ENCODE results near the gene CDH23. TPM values are rescaled to one million over a fixed set of nuclear protein-coding genes. Genes with fewer than 3 reads are reported as not detected.

The CDH23 gene
- total RNA-seq, 1 experiment from 2014 or later = not detected

DNA sequence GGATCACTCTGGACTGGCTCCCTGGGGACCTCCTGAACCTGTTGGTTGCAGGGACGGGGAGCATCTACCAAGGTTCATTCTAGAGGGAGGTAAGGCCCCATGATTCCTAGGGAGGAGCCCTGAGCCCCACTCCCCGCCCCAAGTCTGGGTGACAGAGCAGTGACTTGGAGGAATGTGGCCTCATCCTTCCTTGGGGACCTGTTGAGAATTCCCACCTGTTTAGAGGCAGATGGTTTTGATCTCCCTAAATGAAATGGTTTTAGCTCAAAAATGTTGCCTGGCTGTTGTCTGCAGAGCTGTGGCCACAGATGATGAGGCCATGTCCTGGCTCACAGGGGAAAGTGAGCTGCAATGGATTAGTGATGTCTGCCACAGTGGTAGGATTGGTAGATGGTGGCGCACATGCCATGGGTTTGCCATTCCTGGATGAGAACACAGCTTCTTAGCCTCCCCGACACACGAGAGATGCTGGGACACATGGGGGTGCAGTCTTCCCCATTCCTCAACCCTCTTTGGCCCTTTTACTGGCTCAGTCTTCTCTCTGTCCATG, 310.6 kb downstream of the CDH23 start:
- ATAC-seq (no peak), DNase-seq (no peak)
- no peaks in the 10 kb centered on the region for H4K20me1 ChIP-seq (ENCODE audit: low read length)
- H3K9me3 ChIP-seq (ENCODE audit: low read length) = no peaks in the 10 kb centered on the region
- H3K9me2 ChIP-seq (replicated peaks; ENCODE audit: low read length) = no peaks in the 10 kb centered on the region
- no peak overlapping the region for H2AFZ ChIP-seq (ENCODE audit: low read length)
- no peaks in the 10 kb centered on the region; the same call in 1 of the 2 replicates for H3K36me3 ChIP-seq (ENCODE audit: low read depth, low read length)
- H3K4me2 ChIP-seq (ENCODE audit: low read length) = no peak overlapping the region
- H3K27me3 ChIP-seq (ENCODE audit: low read length) = no peaks in the 10 kb centered on the region
- no peak overlapping the region for H3K9ac ChIP-seq (ENCODE audit: low read length)
- no peak overlapping the region for H3K27ac ChIP-seq (ENCODE audit: low read length)
- intact Hi-C loops (cut with micrococcal nuclease) = loop anchor here (5.0 to 10.0 kb wide), 3 partner anchors 105 to 393 kb away; partner anchors contain the start of gene SLC29A3
- H3K4me1 ChIP-seq (ENCODE audit: insufficient read depth, low read length) = no peaks in the 10 kb centered on the region
- no peaks in the 10 kb centered on the region for H3K79me2 ChIP-seq (ENCODE audit: low read length)
- no TSS peak for BruUV-seq (replicated peaks)
- POLR2A ChIA-PET (ENCODE audit: unreplicated experiment) = no interaction called here
- CTCF ChIA-PET = no interaction called here
- H3K4me3 ChIP-seq (ENCODE audit: low read length) = no peak overlapping the region
- H3F3A ChIP-seq (ENCODE audit: low read length, unreplicated experiment) = no peaks in the 10 kb centered on the region
- no peak for TF ChIP-seq CTCF (conservative IDR thresholded peaks at IDR 0.05; ENCODE audit: low read depth, low read length)
- TF ChIP-seq EZH2phosphoT487 (IDR thresholded peaks at IDR 0.05; ENCODE audit: borderline replicate concordance, low read length) = no peak
- no peak for TF ChIP-seq EZH2 (IDR thresholded peaks at IDR 0.05; ENCODE audit: low read length, unreplicated experiment)

DNA sequence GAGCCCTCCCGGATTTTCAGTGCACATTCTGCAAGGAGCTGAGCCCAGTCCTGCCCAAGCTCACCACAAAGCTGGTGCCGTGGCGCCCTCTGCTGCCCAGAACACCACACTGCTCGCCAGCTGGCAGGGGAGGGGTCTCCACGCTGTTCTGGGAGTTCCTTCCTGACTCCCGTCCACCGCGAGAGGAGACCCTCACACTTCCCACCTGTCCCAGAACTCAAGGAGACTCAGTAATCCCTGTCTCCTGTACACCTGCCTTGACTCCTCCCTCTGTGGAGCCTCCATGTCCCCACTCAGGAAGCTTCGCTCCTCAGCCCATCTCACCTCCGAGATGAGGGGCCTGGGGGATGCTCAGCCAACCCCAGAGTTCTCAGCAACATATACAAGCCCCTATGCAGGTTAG, 311.6 kb downstream of the CDH23 start:
- Histone ChIP-seq H4K20me1 (ENCODE audit: low read length) (no peaks in the 10 kb centered on the region), H3K27me3 (ENCODE audit: low read length) (no peaks in the 10 kb centered on the region), H3K9me3 (ENCODE audit: low read length) (no peaks in the 10 kb centered on the region), H3K36me3 (ENCODE audit: low read depth, low read length) (no peaks in the 10 kb centered on the region; the same call in 1 of the 2 replicates), H3K79me2 (ENCODE audit: low read length) (no peaks in the 10 kb centered on the region), H2AFZ (ENCODE audit: low read length) (no peak overlapping the region), H3K4me1 (ENCODE audit: insufficient read depth, low read length) (no peaks in the 10 kb centered on the region), H3K27ac (ENCODE audit: low read length) (no peak overlapping the region), H3K9me2 (replicated peaks; ENCODE audit: low read length) (no peaks in the 10 kb centered on the region), H3F3A (ENCODE audit: low read length, unreplicated experiment) (no peaks in the 10 kb centered on the region), H3K9ac (ENCODE audit: low read length) (no peak overlapping the region), H3K4me2 (ENCODE audit: low read length) (peak overlapping the region; percentile 31; the same call in 1 of the 2 replicates), H3K4me3 (ENCODE audit: low read length) (no peak overlapping the region)
- intact Hi-C loops (cut with micrococcal nuclease) = loop anchor here (5.0 to 10.0 kb wide), 3 partner anchors 104 to 394 kb away; partner anchors contain the start of gene SLC29A3
- ChIA-PET POLR2A (ENCODE audit: unreplicated experiment) (no interaction called here), CTCF (interaction anchor here (0.6 to 1.7 kb wide), 5 partner anchors 65 to 1084 kb away, joined by 3 to 7 read pairs (median 3); partner anchors contain the start of gene VSIR)
- ATAC-seq (peak; percentile 75), DNase-seq (peak; percentile 44)
- BruUV-seq (replicated peaks) = no TSS peak
- TF ChIP-seq EZH2 (IDR thresholded peaks at IDR 0.05; ENCODE audit: low read length, unreplicated experiment) (no peak), CTCF (conservative IDR thresholded peaks at IDR 0.05; ENCODE audit: low read depth, low read length) (peak; percentile 78)
